ENCODE results near the gene ADNP. TPM values are rescaled to one million over a fixed set of nuclear protein-coding genes. Genes with fewer than 3 reads are reported as not detected.

Gene ADNP
- total RNA-seq, 1 donor from 2014 or later = 42.0 TPM

DNA sequence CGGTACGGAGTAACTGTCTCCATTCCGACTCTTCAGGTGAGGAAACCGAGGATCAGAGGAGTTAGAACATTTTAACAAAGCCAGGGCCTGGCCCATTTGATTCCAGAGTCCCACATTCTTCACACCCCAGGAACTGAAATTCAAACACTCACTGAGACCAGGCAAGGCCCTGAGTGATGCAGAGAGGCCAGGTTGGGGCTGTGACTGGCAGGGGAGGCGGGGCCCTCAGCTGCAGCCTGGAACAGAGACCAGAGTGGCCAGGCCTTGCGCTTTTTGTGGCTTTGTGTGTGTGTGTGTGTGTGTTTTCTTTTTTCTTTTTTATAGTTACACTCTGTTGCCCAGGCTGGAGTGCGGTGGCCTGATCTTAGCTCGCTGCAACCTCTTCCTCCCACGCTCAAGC is 79.2 kb downstream of the ADNP start:
- no peak for DNase-seq (ENCODE audit: low spot score)

DNA sequence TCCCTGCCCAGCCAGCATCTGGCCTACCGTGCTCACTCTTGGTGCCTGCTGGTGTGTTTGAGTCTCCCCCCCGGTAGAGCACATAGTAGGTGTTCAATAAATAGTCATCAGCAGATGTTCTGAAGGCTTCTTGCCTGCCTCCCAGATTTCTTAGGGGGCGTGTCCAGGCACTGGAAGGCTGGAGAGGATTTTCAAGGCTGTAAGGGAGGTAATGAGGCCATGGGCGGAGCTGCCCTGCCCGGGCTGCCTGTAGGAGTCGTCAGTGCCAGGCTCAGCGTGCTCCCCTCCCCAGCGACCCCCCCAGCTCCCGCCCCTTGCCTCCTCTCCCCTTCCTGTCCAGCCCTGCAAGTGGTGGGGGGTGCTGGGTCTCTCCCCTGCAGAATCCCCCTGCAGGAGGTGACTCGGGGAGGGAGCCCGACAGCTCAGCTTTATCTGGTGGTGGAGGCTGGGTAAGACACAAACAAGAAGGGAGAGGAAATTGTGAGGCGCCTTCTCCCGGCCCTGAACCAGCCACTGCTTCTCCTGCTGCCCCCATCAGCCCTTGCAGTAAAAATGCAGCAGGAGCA is 80.4 kb downstream of the ADNP start:
- DNase-seq (ENCODE audit: low spot score) = no peak

DNA sequence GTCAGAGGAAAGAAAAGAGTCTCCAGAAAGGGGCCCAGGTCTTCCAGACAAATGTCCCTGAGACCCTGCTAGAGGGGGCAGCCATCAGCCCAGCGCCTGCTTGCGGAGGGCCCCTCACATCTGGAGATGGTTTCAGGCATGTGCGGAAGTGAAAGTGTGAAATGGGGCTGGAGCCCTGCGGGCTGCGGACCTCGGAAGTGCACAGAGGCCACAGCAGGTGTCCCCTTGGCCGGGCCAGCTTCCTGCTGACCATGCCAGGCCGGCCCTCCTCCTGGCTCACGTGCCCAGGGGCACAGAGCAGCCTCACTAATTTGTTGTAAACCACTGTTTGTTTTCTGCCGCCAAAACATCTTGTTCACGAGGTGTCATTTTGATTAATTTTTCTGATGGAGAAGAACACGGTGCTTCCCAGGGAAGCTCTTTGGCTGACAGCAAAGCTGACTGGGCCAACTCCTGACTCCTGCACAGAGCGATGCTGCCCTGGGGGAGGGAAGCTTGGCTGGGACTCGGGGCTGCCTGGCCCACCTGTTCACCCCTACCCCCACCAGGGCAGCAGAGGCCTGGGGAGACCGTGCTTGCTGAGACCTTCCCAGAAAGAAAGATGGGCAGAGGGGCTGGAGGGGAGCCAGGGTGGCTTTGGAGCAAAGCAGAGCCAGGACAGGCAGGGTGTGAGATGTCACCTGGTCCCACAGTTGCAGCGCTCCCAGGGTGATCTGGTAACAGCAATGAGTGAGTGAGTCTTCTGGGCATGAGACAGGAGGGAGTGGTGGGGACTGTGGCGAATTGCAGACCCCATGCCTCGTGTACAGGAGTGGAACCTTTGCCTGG is 82.2 kb downstream of the ADNP start:
- DNase-seq (ENCODE audit: low spot score) = no peak

DNA sequence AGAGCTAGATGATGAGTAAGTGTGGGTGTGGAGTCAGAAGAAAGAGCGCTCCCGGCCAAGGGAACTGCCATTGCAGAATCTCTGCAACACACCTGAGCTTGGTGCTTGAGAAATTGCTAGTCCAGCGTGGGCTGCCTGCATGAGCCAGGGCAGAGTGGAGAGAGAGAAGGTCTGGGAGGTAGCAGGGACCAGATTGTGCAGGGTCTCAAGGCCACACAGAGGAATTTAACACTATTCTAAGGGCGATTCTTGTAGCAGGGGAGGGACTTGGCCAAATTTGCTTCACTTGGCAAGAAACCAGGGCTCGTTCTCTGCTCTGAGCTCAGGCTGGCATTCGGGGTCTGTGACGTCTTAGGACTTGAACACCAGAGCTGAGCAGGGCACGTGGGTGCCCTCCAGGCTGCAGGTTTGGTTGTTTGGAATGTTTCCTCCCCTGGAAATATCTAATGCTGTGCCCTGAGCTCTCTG is 82.9 kb downstream of the ADNP start:
- no peak for DNase-seq (ENCODE audit: low spot score)

DNA sequence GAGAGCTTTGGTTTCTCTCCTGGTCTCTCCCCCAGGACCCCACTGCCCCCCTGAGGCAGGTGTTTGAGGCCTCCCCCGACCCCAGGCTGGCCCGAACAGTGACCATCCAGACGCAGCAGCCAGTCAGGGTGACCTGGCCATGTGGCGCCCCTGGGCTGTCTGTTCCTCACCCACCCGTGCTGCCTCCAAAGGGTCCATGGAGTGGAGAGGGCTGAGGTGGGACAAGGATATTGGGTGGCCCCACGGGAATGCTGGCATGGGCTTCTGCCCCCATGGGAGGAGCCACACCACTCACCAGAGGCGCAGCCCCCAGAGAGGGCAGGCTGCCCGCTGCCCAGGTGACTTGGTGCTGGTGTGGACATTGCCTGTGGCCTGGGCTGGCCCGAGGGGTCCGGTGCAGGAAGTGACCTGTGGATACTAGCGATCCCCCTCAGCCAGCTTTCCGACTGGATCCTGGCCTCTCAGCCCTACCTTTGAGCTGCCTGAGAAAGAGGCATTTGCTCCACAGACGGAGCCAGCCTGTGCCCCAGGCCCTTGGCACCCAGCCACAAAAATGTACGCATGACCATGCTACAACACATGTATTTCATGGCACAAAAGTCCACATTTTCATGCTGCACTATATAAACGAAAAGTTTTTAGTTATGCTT is 85.5 kb downstream of the ADNP start:
- no peak for DNase-seq (ENCODE audit: low spot score)

DNA sequence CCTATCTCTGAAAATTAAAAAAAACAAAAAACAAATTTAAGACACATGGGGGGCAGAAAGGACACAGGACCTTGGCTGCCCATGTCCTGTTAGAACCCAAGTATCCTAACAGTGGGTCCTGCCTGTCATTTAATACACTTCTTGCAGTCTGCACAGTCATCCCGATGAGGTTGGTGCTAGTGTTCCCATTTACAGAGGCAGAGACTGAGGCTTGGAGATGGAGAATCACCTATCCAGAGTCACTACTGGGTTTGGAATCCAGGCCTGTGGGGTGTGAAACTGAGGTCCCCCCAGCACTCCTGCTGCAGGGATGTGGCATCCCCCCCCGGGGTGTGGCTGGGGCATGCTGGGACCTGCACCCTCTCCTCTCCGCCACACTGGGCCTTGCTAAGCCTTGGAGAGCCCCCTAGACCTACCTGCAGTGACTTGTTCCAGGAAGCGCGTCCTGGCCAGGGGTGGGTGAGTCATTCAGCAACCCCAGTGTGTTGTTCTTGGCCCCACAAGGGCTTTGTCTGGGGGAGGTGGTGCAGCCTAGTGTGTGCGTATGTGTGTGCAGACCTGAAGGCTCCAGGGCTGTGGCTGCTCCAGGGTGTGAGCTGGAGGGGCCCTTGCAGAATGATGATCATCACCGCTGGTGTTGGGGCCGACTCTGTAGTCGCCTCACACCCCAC is 86.7 kb downstream of the ADNP start:
- DNase-seq (ENCODE audit: low spot score) = no peak

DNA sequence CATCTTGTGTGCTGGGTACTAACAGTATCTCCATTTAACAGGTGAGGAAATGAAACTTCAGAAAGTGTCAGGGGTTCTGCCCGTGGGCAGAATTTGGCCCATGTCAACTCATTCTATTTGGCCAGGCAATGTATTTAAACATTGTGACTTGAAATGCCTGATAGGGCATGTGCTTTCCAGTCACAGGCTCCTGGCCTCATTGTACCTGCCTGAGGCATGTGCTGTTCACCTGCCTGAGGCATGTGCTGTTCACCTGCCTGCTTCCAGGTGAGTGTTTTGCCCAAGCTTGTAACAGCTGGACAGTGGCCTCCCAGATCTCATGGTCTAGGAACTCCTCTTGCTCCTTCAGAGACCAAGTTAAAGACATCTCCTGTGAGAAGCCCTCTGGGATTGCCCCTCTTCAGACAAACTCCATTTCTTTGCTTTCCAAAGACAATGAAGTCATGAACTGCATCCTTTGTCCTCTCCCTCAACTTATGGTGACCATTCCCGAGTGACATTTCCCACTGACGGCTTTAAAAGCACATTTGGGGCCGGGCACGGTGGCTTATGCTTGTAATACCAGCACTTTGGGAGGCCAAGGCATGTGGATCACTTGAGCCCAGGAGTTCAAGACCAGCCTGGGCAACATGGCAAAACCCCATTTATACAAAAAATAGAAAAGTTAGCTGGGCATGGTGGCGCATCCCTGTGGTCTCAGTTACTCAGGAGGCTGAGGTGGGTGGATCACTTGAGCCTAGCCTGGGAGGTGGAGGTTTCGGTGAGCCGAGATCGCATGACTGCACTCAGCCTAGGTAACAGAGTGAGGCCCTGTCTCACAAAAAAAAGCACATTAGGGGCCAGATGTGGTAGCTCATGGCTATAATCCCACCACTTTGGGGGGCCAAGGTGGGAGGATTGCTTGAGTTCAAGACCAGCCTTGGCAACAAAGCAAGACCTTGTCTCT is 87.6 kb downstream of the ADNP start:
- DNase-seq (ENCODE audit: low spot score) = no peak

DNA sequence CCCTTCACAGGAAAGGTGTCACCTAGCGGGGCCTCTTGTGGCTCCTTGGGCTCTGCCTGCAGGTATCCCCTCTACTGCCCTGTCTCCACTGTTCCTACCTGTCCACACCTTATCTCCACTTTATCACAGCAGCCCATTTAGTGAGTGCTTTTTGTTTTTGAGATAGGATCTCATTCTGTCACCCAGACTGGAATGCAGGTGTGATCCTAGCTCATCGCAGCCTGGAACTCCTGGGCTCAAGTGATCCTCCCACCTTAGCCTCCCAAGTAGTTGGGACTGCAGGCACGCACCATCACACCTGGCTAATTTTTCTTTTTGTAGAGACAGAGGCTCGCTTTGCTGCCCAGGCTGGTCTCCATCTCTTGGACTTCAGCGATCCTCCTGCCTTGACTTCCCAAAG is 88.4 kb downstream of the ADNP start:
- no peak for DNase-seq (ENCODE audit: low spot score)

Other genes with a start within 250 kb of the ADNP start
- gene RIPOR3, start 239.9 kb downstream of the ADNP start, total RNA-seq = 19.7 TPM
- gene PARD6B, start 199.9 kb downstream of the ADNP start, total RNA-seq = 2.0 TPM
- gene BCAS4, start 136.4 kb downstream of the ADNP start, total RNA-seq = 1.1 TPM
- gene DPM1, start 27.1 kb upstream of the ADNP start, total RNA-seq = 34.2 TPM
- 3.6 TPM for gene MOCS3, start 27.4 kb upstream of the ADNP start, total RNA-seq
- 0.19 TPM for gene KCNG1, start 91.7 kb upstream of the ADNP start, total RNA-seq

All from mesenteric fat pad (tissue), 1 donor.